ENCODE results near the gene LIPC. TPM values are rescaled to one million over a fixed set of nuclear protein-coding genes. Genes with fewer than 3 reads are reported as not detected.

The LIPC gene
- total RNA-seq, 4 donors from 2014 or later: 0.28 to 0.51 TPM; not detected in 2

DNA sequence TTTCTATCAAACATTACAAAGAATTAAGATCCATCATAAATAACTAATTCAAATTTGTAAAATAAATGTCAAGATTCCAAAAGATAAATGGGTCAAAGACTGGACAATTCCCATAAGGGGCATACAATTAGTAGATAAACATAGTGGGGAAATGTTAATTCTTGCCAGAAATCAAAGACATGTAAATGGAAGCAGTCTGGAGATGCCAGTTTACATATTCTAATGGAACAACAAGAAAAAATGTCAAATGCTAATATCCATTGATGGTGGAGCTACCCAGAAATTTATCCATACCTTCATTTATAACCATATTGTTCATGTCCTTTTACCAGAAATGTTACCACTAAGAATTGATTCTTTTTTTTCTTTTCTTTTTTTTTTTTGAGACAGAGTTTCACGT lies 13.7 kb upstream of the LIPC start:
- TF ChIP-seq, protein P1, sequence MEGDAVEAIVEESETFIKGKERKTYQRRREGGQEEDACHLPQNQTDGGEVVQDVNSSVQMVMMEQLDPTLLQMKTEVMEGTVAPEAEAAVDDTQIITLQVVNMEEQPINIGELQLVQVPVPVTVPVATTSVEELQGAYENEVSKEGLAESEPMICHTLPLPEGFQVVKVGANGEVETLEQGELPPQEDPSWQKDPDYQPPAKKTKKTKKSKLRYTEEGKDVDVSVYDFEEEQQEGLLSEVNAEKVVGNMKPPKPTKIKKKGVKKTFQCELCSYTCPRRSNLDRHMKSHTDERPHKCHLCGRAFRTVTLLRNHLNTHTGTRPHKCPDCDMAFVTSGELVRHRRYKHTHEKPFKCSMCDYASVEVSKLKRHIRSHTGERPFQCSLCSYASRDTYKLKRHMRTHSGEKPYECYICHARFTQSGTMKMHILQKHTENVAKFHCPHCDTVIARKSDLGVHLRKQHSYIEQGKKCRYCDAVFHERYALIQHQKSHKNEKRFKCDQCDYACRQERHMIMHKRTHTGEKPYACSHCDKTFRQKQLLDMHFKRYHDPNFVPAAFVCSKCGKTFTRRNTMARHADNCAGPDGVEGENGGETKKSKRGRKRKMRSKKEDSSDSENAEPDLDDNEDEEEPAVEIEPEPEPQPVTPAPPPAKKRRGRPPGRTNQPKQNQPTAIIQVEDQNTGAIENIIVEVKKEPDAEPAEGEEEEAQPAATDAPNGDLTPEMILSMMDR (IDR thresholded peaks at IDR 0.05): no peak
- no peak for TF ChIP-seq POLR2A (IDR thresholded peaks at IDR 0.05)
- Histone ChIP-seq H3K27me3 (no peaks in the 10 kb centered on the region), H3K27ac (no peak overlapping the region), H3K4me3 (no peak overlapping the region), H3K9me3 (no peaks in the 10 kb centered on the region), H3K36me3 (no peaks in the 10 kb centered on the region), H3K4me1 (no peaks in the 10 kb centered on the region)
- DNase-seq: no peak
- intact Hi-C loops (cut with DNase I; ENCODE audit: low total_unique reads): no loop called here

GRCh38 chr15:58419803-58420524 lies 11.8 kb upstream of the LIPC start:
- no peaks in the 10 kb centered on the region for H3K36me3 ChIP-seq
- TF ChIP-seq, protein P1 (IDR thresholded peaks at IDR 0.05): no peak
- TF ChIP-seq POLR2A (IDR thresholded peaks at IDR 0.05): no peak
- no peak overlapping the region for H3K27ac ChIP-seq
- no peak for DNase-seq
- H3K9me3 ChIP-seq: no peaks in the 10 kb centered on the region
- no peaks in the 10 kb centered on the region for H3K27me3 ChIP-seq
- no peak overlapping the region for H3K4me3 ChIP-seq
- intact Hi-C loops (cut with DNase I; ENCODE audit: low total_unique reads): no loop called here
- no peaks in the 10 kb centered on the region for H3K4me1 ChIP-seq

DNA sequence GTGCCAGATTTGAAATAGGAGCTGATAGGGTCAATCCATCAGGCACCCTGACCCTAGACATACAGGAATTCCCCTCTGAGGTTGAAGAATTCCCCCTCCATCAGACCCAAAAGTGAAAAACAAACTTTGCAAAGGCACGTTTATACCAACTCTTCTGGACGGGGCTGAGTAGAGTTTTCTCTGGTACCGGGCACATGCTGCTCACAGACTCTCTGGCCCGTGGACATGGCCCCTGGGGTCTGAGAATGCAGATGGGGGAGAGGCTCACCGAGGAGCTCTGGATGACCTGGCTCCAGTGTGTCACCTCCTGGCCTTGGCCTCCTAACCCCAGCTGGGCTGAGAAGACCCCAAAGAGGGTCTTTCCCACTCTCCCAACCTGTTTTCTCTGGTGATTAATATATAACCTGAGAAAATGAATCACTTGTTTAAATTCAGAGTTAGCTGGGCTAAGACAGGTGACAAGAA lies 11.2 kb upstream of the LIPC start:
- no peaks in the 10 kb centered on the region for H3K27me3 ChIP-seq
- intact Hi-C loops (cut with DNase I; ENCODE audit: low total_unique reads): no loop called here
- no peak overlapping the region for H3K4me3 ChIP-seq
- no peaks in the 10 kb centered on the region for H3K4me1 ChIP-seq
- no peak overlapping the region for H3K27ac ChIP-seq
- no peaks in the 10 kb centered on the region for H3K9me3 ChIP-seq
- no peaks in the 10 kb centered on the region for H3K36me3 ChIP-seq
- DNase-seq: no peak
- TF ChIP-seq, protein P1 (IDR thresholded peaks at IDR 0.05): no peak
- no peak for TF ChIP-seq POLR2A (IDR thresholded peaks at IDR 0.05)

GRCh38 chr15:58423205-58423604 lies 8.6 kb upstream of the LIPC start:
- H3K9me3 ChIP-seq: no peaks in the 10 kb centered on the region
- H3K36me3 ChIP-seq: no peaks in the 10 kb centered on the region
- H3K4me3 ChIP-seq: no peak overlapping the region
- no peak for DNase-seq
- H3K4me1 ChIP-seq: no peaks in the 10 kb centered on the region
- no peaks in the 10 kb centered on the region for H3K27me3 ChIP-seq
- no peak overlapping the region for H3K27ac ChIP-seq
- TF ChIP-seq POLR2A (IDR thresholded peaks at IDR 0.05): no peak
- TF ChIP-seq, protein P1 (IDR thresholded peaks at IDR 0.05): no peak
- intact Hi-C loops (cut with DNase I; ENCODE audit: low total_unique reads): no loop called here

GRCh38 chr15:58423831-58424608 lies 7.8 kb upstream of the LIPC start:
- TF ChIP-seq, protein P1 (IDR thresholded peaks at IDR 0.05): no peak
- TF ChIP-seq POLR2A (IDR thresholded peaks at IDR 0.05): no peak
- H3K9me3 ChIP-seq: no peaks in the 10 kb centered on the region
- no peak for DNase-seq
- H3K36me3 ChIP-seq: no peaks in the 10 kb centered on the region
- H3K4me3 ChIP-seq: no peak overlapping the region
- intact Hi-C loops (cut with DNase I; ENCODE audit: low total_unique reads): no loop called here
- no peak overlapping the region for H3K27ac ChIP-seq
- no peaks in the 10 kb centered on the region for H3K4me1 ChIP-seq
- no peaks in the 10 kb centered on the region for H3K27me3 ChIP-seq
